ENCODE results near the gene FSTL3. TPM values are rescaled to one million over a fixed set of nuclear protein-coding genes. Genes with fewer than 3 reads are reported as not detected.

FSTL3 gene
- total and polyA plus RNA-seq, 3 donors from 2014 or later, result 98.6 to 397 (median 343) TPM

DNA sequence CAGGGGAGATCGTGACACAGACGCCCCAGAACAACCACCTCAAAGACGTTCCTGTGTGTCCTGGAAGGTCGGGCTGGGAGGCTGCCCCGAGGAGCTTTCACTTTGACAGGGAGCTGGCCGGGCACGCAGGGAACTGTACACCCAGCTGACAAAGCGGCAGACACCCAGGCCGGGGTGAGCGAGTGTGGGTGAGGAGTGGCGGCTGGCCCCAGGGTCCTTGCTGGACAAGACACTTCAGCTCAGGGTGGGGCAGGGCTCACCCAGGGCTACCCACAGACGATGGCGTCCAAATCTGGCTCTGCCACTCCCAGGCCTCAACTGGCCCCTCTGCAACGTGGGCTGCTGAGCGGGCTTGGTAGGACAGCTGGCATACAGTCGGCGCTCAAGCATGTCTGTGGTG is 34.5 kb upstream of the FSTL3 start:
- WGBS, 2 donors, result 74 to 88% methylated on average over 5 to 15 of the region's 17 CpGs
- no peaks in the 10 kb centered on the region for H3K27me3 ChIP-seq
- H3K9me3 ChIP-seq, result no peaks in the 10 kb centered on the region
- peaks cover 15% of the 10 kb centered on the region for H3K4me1 ChIP-seq
- intact Hi-C loops (cut with DNase I; ENCODE audit: low total_unique reads), result no loop called here
- no peak overlapping the region for H3K4me3 ChIP-seq
- H3K27ac ChIP-seq, result no peak overlapping the region
- DNase-seq, result no peak
- no peak for TF ChIP-seq POLR2A (IDR thresholded peaks at IDR 0.05)
- TF ChIP-seq, protein P1, sequence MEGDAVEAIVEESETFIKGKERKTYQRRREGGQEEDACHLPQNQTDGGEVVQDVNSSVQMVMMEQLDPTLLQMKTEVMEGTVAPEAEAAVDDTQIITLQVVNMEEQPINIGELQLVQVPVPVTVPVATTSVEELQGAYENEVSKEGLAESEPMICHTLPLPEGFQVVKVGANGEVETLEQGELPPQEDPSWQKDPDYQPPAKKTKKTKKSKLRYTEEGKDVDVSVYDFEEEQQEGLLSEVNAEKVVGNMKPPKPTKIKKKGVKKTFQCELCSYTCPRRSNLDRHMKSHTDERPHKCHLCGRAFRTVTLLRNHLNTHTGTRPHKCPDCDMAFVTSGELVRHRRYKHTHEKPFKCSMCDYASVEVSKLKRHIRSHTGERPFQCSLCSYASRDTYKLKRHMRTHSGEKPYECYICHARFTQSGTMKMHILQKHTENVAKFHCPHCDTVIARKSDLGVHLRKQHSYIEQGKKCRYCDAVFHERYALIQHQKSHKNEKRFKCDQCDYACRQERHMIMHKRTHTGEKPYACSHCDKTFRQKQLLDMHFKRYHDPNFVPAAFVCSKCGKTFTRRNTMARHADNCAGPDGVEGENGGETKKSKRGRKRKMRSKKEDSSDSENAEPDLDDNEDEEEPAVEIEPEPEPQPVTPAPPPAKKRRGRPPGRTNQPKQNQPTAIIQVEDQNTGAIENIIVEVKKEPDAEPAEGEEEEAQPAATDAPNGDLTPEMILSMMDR (IDR thresholded peaks at IDR 0.05), result no peak
- no peaks in the 10 kb centered on the region for H3K36me3 ChIP-seq (ENCODE audit: low read depth, missing control alignments)

- Histone ChIP-seq H3K4me1 (peaks cover 15% of the 10 kb centered on the region), H3K4me3 (no peak overlapping the region), H3K36me3 (ENCODE audit: low read depth, missing control alignments) (no peaks in the 10 kb centered on the region), H3K27ac (no peak overlapping the region), H3K9me3 (no peaks in the 10 kb centered on the region), H3K27me3 (no peaks in the 10 kb centered on the region)
- no peak for DNase-seq
- TF ChIP-seq POLR2A (IDR thresholded peaks at IDR 0.05), result no peak
- TF ChIP-seq, protein P1 (IDR thresholded peaks at IDR 0.05), result no peak
- intact Hi-C loops (cut with DNase I; ENCODE audit: low total_unique reads), result no loop called here
- WGBS, 2 donors, result 69 to 72% methylated on average over 10 to 54 of the region's 70 CpGs
Observed at GRCh38 chr19:642767-643727, 33.1 kb upstream of the FSTL3 start.

GRCh38 chr19:643736-644135 is 32.5 kb upstream of the FSTL3 start:
- TF ChIP-seq POLR2A (IDR thresholded peaks at IDR 0.05), result no peak
- TF ChIP-seq, protein P1 (IDR thresholded peaks at IDR 0.05), result no peak
- DNase-seq, result no peak
- WGBS, 2 donors, result 90 to 92% methylated on average over 24 of the region's 24 CpGs
- Histone ChIP-seq H3K36me3 (ENCODE audit: low read depth, missing control alignments) (no peaks in the 10 kb centered on the region), H3K4me1 (peaks cover 15% of the 10 kb centered on the region), H3K4me3 (no peak overlapping the region), H3K9me3 (no peaks in the 10 kb centered on the region), H3K27ac (no peak overlapping the region), H3K27me3 (no peaks in the 10 kb centered on the region)
- intact Hi-C loops (cut with DNase I; ENCODE audit: low total_unique reads), result no loop called here

GRCh38 chr19:644363-644762 is 31.8 kb upstream of the FSTL3 start:
- no peaks in the 10 kb centered on the region for H3K9me3 ChIP-seq
- no peaks in the 10 kb centered on the region for H3K36me3 ChIP-seq (ENCODE audit: low read depth, missing control alignments)
- no peak overlapping the region for H3K27ac ChIP-seq
- WGBS, 2 donors, result 81% methylated on average over 22 to 28 of the region's 28 CpGs
- H3K27me3 ChIP-seq, result no peaks in the 10 kb centered on the region
- peaks cover 9% of the 10 kb centered on the region for H3K4me1 ChIP-seq
- intact Hi-C loops (cut with DNase I; ENCODE audit: low total_unique reads), result no loop called here
- no peak overlapping the region for H3K4me3 ChIP-seq
- no peak for DNase-seq
- TF ChIP-seq, protein P1 (IDR thresholded peaks at IDR 0.05), result no peak
- TF ChIP-seq POLR2A (IDR thresholded peaks at IDR 0.05), result no peak

Measured in testis (tissue), 3 donors.